Measurements from ENCODE around the gene CNTD1.

Gene CNTD1

GRCh38 chr17:42751628-42752027 lies 47.0 kb upstream of the CNTD1 start:
- Histone ChIP-seq H3K27me3 (ENCODE audit: insufficient read depth, low read length, poor library complexity) (peaks cover 8% of the 10 kb centered on the region), H3K9ac (ENCODE audit: low read depth, low read length) (no peak overlapping the region), H3K27ac (ENCODE audit: low read length) (no peak overlapping the region), H3K4me3 (ENCODE audit: low read depth in 1 of 2, low read length in 2 of 2) (no peak overlapping the region), H4K20me1 (ENCODE audit: insufficient read depth, low read length) (no peaks in the 10 kb centered on the region), H2AFZ (ENCODE audit: low read depth, low read length) (no peak overlapping the region), H3K9me3 (ENCODE audit: insufficient read depth, low read length, severe bottlenecking) (no peaks in the 10 kb centered on the region), H3K4me2 (ENCODE audit: insufficient read depth, low read length) (no peak overlapping the region), H3K4me1 (ENCODE audit: insufficient read depth, low read length) (no peaks in the 10 kb centered on the region), H3K79me2 (ENCODE audit: insufficient read depth, low read length) (no peaks in the 10 kb centered on the region), H3K36me3 (ENCODE audit: insufficient read depth, low read length) (no peaks in the 10 kb centered on the region)
- DNase-seq (no peak), ATAC-seq (ENCODE audit: insufficient read depth, low read depth) (no peak)
- TF ChIP-seq CTCF (IDR thresholded peaks at IDR 0.05; ENCODE audit: borderline replicate concordance, extremely low read depth, low read length, poor library complexity, severe bottlenecking) (no peak), EZH2 (IDR thresholded peaks at IDR 0.05; ENCODE audit: borderline replicate concordance, low read depth, low read length, severe bottlenecking) (no peak)

- Histone ChIP-seq H3K9me3 (ENCODE audit: insufficient read depth, low read length, severe bottlenecking) (no peaks in the 10 kb centered on the region), H3K4me3 (ENCODE audit: low read depth in 1 of 2, low read length in 2 of 2) (no peak overlapping the region), H3K79me2 (ENCODE audit: insufficient read depth, low read length) (no peaks in the 10 kb centered on the region), H4K20me1 (ENCODE audit: insufficient read depth, low read length) (no peaks in the 10 kb centered on the region), H3K36me3 (ENCODE audit: insufficient read depth, low read length) (no peaks in the 10 kb centered on the region), H2AFZ (ENCODE audit: low read depth, low read length) (no peak overlapping the region), H3K27ac (ENCODE audit: low read length) (no peak overlapping the region), H3K4me2 (ENCODE audit: insufficient read depth, low read length) (no peak overlapping the region), H3K27me3 (ENCODE audit: insufficient read depth, low read length, poor library complexity) (peaks cover 23% of the 10 kb centered on the region), H3K4me1 (ENCODE audit: insufficient read depth, low read length) (no peaks in the 10 kb centered on the region), H3K9ac (ENCODE audit: low read depth, low read length) (no peak overlapping the region)
- ATAC-seq (ENCODE audit: insufficient read depth, low read depth) (no peak), DNase-seq (no peak)
- no peak for TF ChIP-seq EZH2 (IDR thresholded peaks at IDR 0.05; ENCODE audit: borderline replicate concordance, low read depth, low read length, severe bottlenecking)
Observed at GRCh38 chr17:42754782-42755181, 43.9 kb upstream of the CNTD1 start.

GRCh38 chr17:42759982-42760651 lies 38.5 kb upstream of the CNTD1 start:
- no peaks in the 10 kb centered on the region for H3K36me3 ChIP-seq (ENCODE audit: insufficient read depth, low read length)
- TF ChIP-seq CTCF (IDR thresholded peaks at IDR 0.05; ENCODE audit: borderline replicate concordance, extremely low read depth, low read length, poor library complexity, severe bottlenecking) = no peak
- no peak for TF ChIP-seq EZH2 (IDR thresholded peaks at IDR 0.05; ENCODE audit: borderline replicate concordance, low read depth, low read length, severe bottlenecking)
- no peaks in the 10 kb centered on the region for H3K79me2 ChIP-seq (ENCODE audit: insufficient read depth, low read length)
- no peak overlapping the region for H3K27ac ChIP-seq (ENCODE audit: low read length)
- no peaks in the 10 kb centered on the region for H4K20me1 ChIP-seq (ENCODE audit: insufficient read depth, low read length)
- no peak for DNase-seq
- H3K9ac ChIP-seq (ENCODE audit: low read depth, low read length) = no peak overlapping the region; the same call in 1 of the 2 replicates
- peak overlapping the region; percentile 65; the same call in 1 of the 2 replicates for H2AFZ ChIP-seq (ENCODE audit: low read depth, low read length)
- peak overlapping the region; percentile 74; the same call in 1 of the 2 replicates for H3K4me2 ChIP-seq (ENCODE audit: insufficient read depth, low read length)
- peaks cover 36% of the 10 kb centered on the region for H3K27me3 ChIP-seq (ENCODE audit: insufficient read depth, low read length, poor library complexity)
- H3K4me1 ChIP-seq (ENCODE audit: insufficient read depth, low read length) = peaks cover 19% of the 10 kb centered on the region
- H3K4me3 ChIP-seq (ENCODE audit: low read depth in 1 of 2, low read length in 2 of 2) = no peak overlapping the region
- H3K9me3 ChIP-seq (ENCODE audit: insufficient read depth, low read length, severe bottlenecking) = no peaks in the 10 kb centered on the region
- no peak for ATAC-seq (ENCODE audit: insufficient read depth, low read depth)

- peak within 1 kb of the TSS; percentile 12 to 56; a peak in 3 of 4 replicates for H3K4me3 ChIP-seq (ENCODE audit: low read depth in 1 of 2, low read length in 2 of 2)
- peak within 1 kb of the TSS; percentile 74 for H3K4me2 ChIP-seq (ENCODE audit: insufficient read depth, low read length)
- peak within 1 kb of the TSS; percentile 65 for H2AFZ ChIP-seq (ENCODE audit: low read depth, low read length)
- peaks cover 36% of the 10 kb centered on the region for H3K27me3 ChIP-seq (ENCODE audit: insufficient read depth, low read length, poor library complexity)
- H3K79me2 ChIP-seq (ENCODE audit: insufficient read depth, low read length) = no peaks in the 10 kb centered on the region
- H3K36me3 ChIP-seq (ENCODE audit: insufficient read depth, low read length) = no peaks in the 10 kb centered on the region
- H4K20me1 ChIP-seq (ENCODE audit: insufficient read depth, low read length) = no peaks in the 10 kb centered on the region
- H3K27ac ChIP-seq (ENCODE audit: low read length) = no peak within 1 kb of the TSS
- DNase-seq (peak; percentile 53), ATAC-seq (ENCODE audit: insufficient read depth, low read depth) (peak; percentile 78)
- H3K9ac ChIP-seq (ENCODE audit: low read depth, low read length) = peak within 1 kb of the TSS; percentile 56
- no peak for TF ChIP-seq CTCF (IDR thresholded peaks at IDR 0.05; ENCODE audit: borderline replicate concordance, extremely low read depth, low read length, poor library complexity, severe bottlenecking)
- TF ChIP-seq EZH2 (IDR thresholded peaks at IDR 0.05; ENCODE audit: borderline replicate concordance, low read depth, low read length, severe bottlenecking) = peak; percentile 64
- H3K9me3 ChIP-seq (ENCODE audit: insufficient read depth, low read length, severe bottlenecking) = no peaks in the 10 kb centered on the region
- peaks cover 19% of the 10 kb centered on the region for H3K4me1 ChIP-seq (ENCODE audit: insufficient read depth, low read length)
Observed at GRCh38 chr17:42760652-42761581, 37.7 kb upstream of the CNTD1 start, which contains the start of gene RAMP2. TSS of gene RAMP2 (plus strand) at chr17:42761227. CDS start at chr17:42761262, 35 bp downstream.
